K562 (cell line): ENCODE measurements around the gene ZBTB49. TPM values are rescaled to one million over a fixed set of nuclear protein-coding genes. Genes with fewer than 3 reads are reported as not detected.
A peak's percentile ranks its signal among the peaks of the same experiment; 100 is the strongest.

ENCODE experiments used
- ADNP ChIP-seq: fragments of 200-800 bp; sonication (Bioruptor generic); IDR thresholded peaks from 2 replicates; pipeline ENCODE4 v1.6.1; 2016; ENCODE audit warnings: missing genetic modification characterization, missing compliant biosample characterization
- ERF ChIP-seq: fragments of 450-650 bp; formaldehyde crosslinking; IDR thresholded peaks from 2 replicates; pipeline ENCODE4 v1.4.0; 2020; ENCODE audit warnings: mild to moderate bottlenecking, mixed read lengths
- HMG20B ChIP-seq: fragments of 250-450 bp; sonication (Bioruptor Pico); IDR thresholded peaks from 2 replicates; pipeline ENCODE4 v1.5.0; 2021; ENCODE audit warnings: mild to moderate bottlenecking
- JUND ChIP-seq, 2 experiments: IDR thresholded peaks; 2 replicates in 1 of 2; 3 replicates in 1 of 2; pipeline ENCODE4 v1.6.1; 2011; ENCODE audit warnings: borderline replicate concordance in 2 of 2, low read depth in 2 of 2, low read length in 2 of 2, improper control_type of control experiment in 1 of 2, missing biosample characterization in 1 of 2, missing genetic modification characterization in 1 of 2, missing genetic modification reagents in 1 of 2
- MYNN ChIP-seq, 2 experiments: sonication (generic); formaldehyde crosslinking in 1 of 2; IDR thresholded peaks; 2 replicates each; pipeline versions ENCODE4 v1.5.0 to v1.6.1; 2016 to 2020; ENCODE audit warnings: antibody characterized with exemption in 1 of 2, missing genetic modification reagents in 1 of 2
- OTX1 ChIP-seq: fragments of 450-650 bp; formaldehyde crosslinking; IDR thresholded peaks from 2 replicates; pipeline ENCODE4 v1.4.0; 2022; ENCODE audit warnings: mild to moderate bottlenecking
- PPARD ChIP-seq: fragments of 250-450 bp; sonication (Bioruptor Pico); IDR thresholded peaks from 2 replicates; pipeline ENCODE4 v1.8.0; 2022; ENCODE audit warnings: inconsistent platforms, mild to moderate bottlenecking, moderate library complexity
- PREB ChIP-seq: sonication (generic); formaldehyde crosslinking; IDR thresholded peaks from 2 replicates; pipeline ENCODE4 v1.8.1; 2023; ENCODE audit warnings: mild to moderate bottlenecking, missing genetic modification reagents
- RAD51 ChIP-seq: fragments of 450-650 bp; IDR thresholded peaks from 2 replicates; pipeline ENCODE4 v1.7.1; 2016; ENCODE audit warnings: low read depth, mild to moderate bottlenecking, borderline replicate concordance
- SMARCB1 ChIP-seq: IDR thresholded peaks from 2 replicates; pipeline ENCODE4 v1.6.1; 2011; ENCODE audit warnings: improper control_type of control experiment, low read depth; ENCODE audit not compliant: insufficient read length
- SNRNP70 ChIP-seq: fragments of 200-400 bp; formaldehyde crosslinking; optimal IDR thresholded peaks from 2 replicates; pipeline ENCODE3; 2017; ENCODE audit warnings: low read depth, low read length
- TRIM24 ChIP-seq, 2 experiments: fragments of 450-650 bp; IDR thresholded peaks; 2 replicates each; pipeline ENCODE4 v1.6.1; 2016
- ZHX1 ChIP-seq: fragments of 150-350 bp; conservative IDR thresholded peaks from 2 replicates; pipeline ENCODE4 v1.6.1; 2014; ENCODE audit warnings: low read length
- ZNF134 ChIP-seq: fragments of 250-450 bp; sonication (Bioruptor Pico); conservative IDR thresholded peaks from 2 replicates; pipeline ENCODE4 v1.4.0; 2020
- ZNF212 ChIP-seq: fragments of 450-650 bp; formaldehyde crosslinking; IDR thresholded peaks from 2 replicates; pipeline ENCODE4 v1.4.0; 2020; ENCODE audit warnings: mild to moderate bottlenecking
- ZNF3 ChIP-seq: fragments of 250-450 bp; sonication (Bioruptor Pico); IDR thresholded peaks from 2 replicates; pipeline ENCODE4 v1.5.0; 2021; ENCODE audit warnings: mild to moderate bottlenecking, moderate library complexity
- polyA plus RNA-seq, 8 experiments: library from polyadenylated mRNA; depleted of rRNA in 4 of 8; stranded (reverse) in 5 of 8; unstranded in 3 of 8; fragments of >200 nt; fragmentation: Nextera tagmentation in 2 of 8; fragmentation: Illumina TruSeq in 1 of 8; extraction: Ambion mirVana in 2 of 8; extraction: Trizol in 1 of 8; gene quantifications; 2 replicates each; pipeline versions ENCODE4 v1.2.1 to v1.2.3, GENCODE V29; 2011 to 2014; ENCODE audit warnings: inconsistent platforms in 1 of 8, missing spikeins in 1 of 8
- total RNA-seq, 7 experiments: library from RNA; depleted of rRNA in 6 of 7; stranded (reverse); fragments of >200 nt in 6 of 7; fragmentation: Illumina TruSeq in 2 of 7; extraction: Trizol in 2 of 7; gene quantifications; 2 replicates each; pipeline versions ENCODE4 v1.2.1 to v1.2.3, GENCODE V29; 2011 to 2021; ENCODE audit warnings: low replicate concordance in 1 of 7
- TF ChIP-seq, protein P1 (sequence below): fragments of 250-450 bp; sonication (Bioruptor Pico); IDR thresholded peaks from 2 replicates; pipeline ENCODE4 v1.5.0; 2021; ENCODE audit warnings: mild to moderate bottlenecking, borderline replicate concordance
- TF ChIP-seq, protein P2 (sequence below): fragments of 450-650 bp; formaldehyde crosslinking; IDR thresholded peaks from 2 replicates; pipeline ENCODE4 v1.4.0; 2020; ENCODE audit warnings: mild to moderate bottlenecking, moderate library complexity

The ZBTB49 gene
- total and polyA plus RNA-seq, 9 of the 15 experiments (the other 6 are each of a cell fraction or from before 2014, with no cell fraction given) = 0.49 to 8.0 (median 4.2) TPM

GRCh38 chr4:4248029-4248884, 41.8 kb upstream of the ZBTB49 start, which contains the start of gene TMEM128 (continued):
- TF ChIP-seq, protein P1, sequence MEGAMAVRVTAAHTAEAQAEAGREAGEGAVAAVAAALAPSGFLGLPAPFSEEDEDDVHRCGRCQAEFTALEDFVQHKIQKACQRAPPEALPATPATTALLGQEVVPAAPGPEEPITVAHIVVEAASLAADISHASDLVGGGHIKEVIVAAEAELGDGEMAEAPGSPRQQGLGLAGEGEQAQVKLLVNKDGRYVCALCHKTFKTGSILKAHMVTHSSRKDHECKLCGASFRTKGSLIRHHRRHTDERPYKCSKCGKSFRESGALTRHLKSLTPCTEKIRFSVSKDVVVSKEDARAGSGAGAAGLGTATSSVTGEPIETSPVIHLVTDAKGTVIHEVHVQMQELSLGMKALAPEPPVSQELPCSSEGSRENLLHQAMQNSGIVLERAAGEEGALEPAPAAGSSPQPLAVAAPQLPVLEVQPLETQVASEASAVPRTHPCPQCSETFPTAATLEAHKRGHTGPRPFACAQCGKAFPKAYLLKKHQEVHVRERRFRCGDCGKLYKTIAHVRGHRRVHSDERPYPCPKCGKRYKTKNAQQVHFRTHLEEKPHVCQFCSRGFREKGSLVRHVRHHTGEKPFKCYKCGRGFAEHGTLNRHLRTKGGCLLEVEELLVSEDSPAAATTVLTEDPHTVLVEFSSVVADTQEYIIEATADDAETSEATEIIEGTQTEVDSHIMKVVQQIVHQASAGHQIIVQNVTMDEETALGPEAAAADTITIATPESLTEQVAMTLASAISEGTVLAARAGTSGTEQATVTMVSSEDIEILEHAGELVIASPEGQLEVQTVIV (CRISPR knock-in tag) = no peak
- TF ChIP-seq ZHX1 = no peak
- no peak for TF ChIP-seq MYNN (IDR thresholded peaks at IDR 0.05)
- no peak for TF ChIP-seq MYNN (CRISPR knock-in tag; IDR thresholded peaks at IDR 0.05)
- no peak for TF ChIP-seq SNRNP70
- TF ChIP-seq ERF = 0 out of 2 replicates have a peak, but pooled peaks have one; percentile 20
- TF ChIP-seq SMARCB1 = no peak
- TF ChIP-seq TRIM24 (IDR thresholded peaks at IDR 0.05) = peak in 1 of 2 experiments; percentile 97; a peak in 2 of 4 replicates
- TF ChIP-seq ZNF212 = no peak
- no peak for TF ChIP-seq RAD51
- TF ChIP-seq PPARD (CRISPR knock-in tag) = no peak
- no peak for TF ChIP-seq ZNF3
- peak; percentile 97 for TF ChIP-seq JUND (IDR thresholded peaks at IDR 0.05; ENCODE audit: borderline replicate concordance, low read depth, low read length)
- TF ChIP-seq JUND (tag; IDR thresholded peaks at IDR 0.05; ENCODE audit: borderline replicate concordance, low read depth, low read length) = peak; percentile 97
- TF ChIP-seq HMG20B (CRISPR knock-in tag) = no peak
- TF ChIP-seq, protein P2, sequence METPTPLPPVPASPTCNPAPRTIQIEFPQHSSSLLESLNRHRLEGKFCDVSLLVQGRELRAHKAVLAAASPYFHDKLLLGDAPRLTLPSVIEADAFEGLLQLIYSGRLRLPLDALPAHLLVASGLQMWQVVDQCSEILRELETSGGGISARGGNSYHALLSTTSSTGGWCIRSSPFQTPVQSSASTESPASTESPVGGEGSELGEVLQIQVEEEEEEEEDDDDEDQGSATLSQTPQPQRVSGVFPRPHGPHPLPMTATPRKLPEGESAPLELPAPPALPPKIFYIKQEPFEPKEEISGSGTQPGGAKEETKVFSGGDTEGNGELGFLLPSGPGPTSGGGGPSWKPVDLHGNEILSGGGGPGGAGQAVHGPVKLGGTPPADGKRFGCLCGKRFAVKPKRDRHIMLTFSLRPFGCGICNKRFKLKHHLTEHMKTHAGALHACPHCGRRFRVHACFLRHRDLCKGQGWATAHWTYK (CRISPR knock-in tag) = no peak
- no peak for TF ChIP-seq OTX1 (CRISPR knock-in tag)
- TF ChIP-seq ZNF134 (CRISPR knock-in tag) = no peak
- 0 out of 2 replicates have a peak, but pooled peaks have one; percentile 58 for TF ChIP-seq PREB
- no peak for TF ChIP-seq ADNP (tag)
